Esophagus (tissue), 2 donors: Measurements from ENCODE around the gene RNF212. TPM values are rescaled to one million over a fixed set of nuclear protein-coding genes. Genes with fewer than 3 reads are reported as not detected.

ENCODE experiments used
- H3K27ac ChIP-seq, 2 donors: one replicate each; pipeline ENCODE4 v1.5.1; 2013; ENCODE audit warnings: low read depth in 2 of 2, mild to moderate bottlenecking in 2 of 2, inconsistent platforms in 1 of 2, low read length in 1 of 2, moderate library complexity in 1 of 2
- H3K27me3 ChIP-seq, 2 donors: one replicate each; pipeline ENCODE4 v1.6.1; 2013; ENCODE audit warnings: low read length in 2 of 2, control low read depth in 1 of 2, mild to moderate bottlenecking in 1 of 2; ENCODE audit not compliant: insufficient read depth in 2 of 2, control insufficient read depth in 1 of 2
- H3K36me3 ChIP-seq, 2 donors: one replicate each; pipeline ENCODE4 v1.6.1; 2013; ENCODE audit warnings: low read length in 1 of 2; ENCODE audit not compliant: control insufficient read depth in 2 of 2, insufficient read depth in 2 of 2
- H3K4me1 ChIP-seq, 2 donors: one replicate each; pipeline ENCODE4 v1.6.1; 2013; ENCODE audit warnings: low read length in 1 of 2; ENCODE audit not compliant: control insufficient read depth in 2 of 2, insufficient read depth in 2 of 2
- H3K4me3 ChIP-seq, 2 donors: one replicate each; pipeline ENCODE4 v1.5.1; 2013; ENCODE audit warnings: low read length in 2 of 2, mild to moderate bottlenecking in 2 of 2, low read depth in 1 of 2, moderate library complexity in 1 of 2
- H3K9me3 ChIP-seq, 2 donors: one replicate each; pipeline ENCODE4 v1.6.1; 2013; ENCODE audit warnings: mild to moderate bottlenecking in 2 of 2, low read depth in 1 of 2, low read length in 1 of 2, moderate library complexity in 1 of 2; ENCODE audit not compliant: control insufficient read depth in 2 of 2, insufficient read depth in 1 of 2
- WGBS, 2 donors: extraction: QIAGEN DNeasy Blood & Tissue Kit; methylation state at CpG; one replicate each; pipeline ENCODE4 v1.1.7; 2013; 5-methylcytosine and 5-hydroxymethylcytosine counted together
- polyA plus RNA-seq, 2 donors: library from polyadenylated mRNA; stranded (reverse); fragments of 200-250 nt; gene quantifications; one replicate each; pipeline ENCODE4 v1.2.3, GENCODE V29; 2013
- donor health status: healthy with polysubstance abuse.
- donor health status: Bipolar disorder and iron deficiency.

Gene RNF212
- polyA plus RNA-seq, 2 donors, result 1.2 to 1.7 TPM

GRCh38 chr4:1085404-1085799 lies 28.0 kb downstream of the RNF212 start:
- WGBS, 2 donors, result 72 to 86% methylated on average over 7 of the region's 7 CpGs
- peaks cover 0 to 6% of the 10 kb centered on the region in 2 donors for H3K9me3 ChIP-seq

GRCh38 chr4:1084796-1085403 lies 28.5 kb downstream of the RNF212 start:
- Histone ChIP-seq H3K27ac (no peak overlapping the region), H3K4me1 (peaks cover 0 to 12% of the 10 kb centered on the region in 2 donors), H3K27me3 (no peaks in the 10 kb centered on the region), H3K9me3 (peaks cover 0 to 6% of the 10 kb centered on the region in 2 donors), H3K36me3 (no peaks in the 10 kb centered on the region), H3K4me3 (no peak overlapping the region)
- WGBS, 2 donors, result 73 to 85% methylated on average over 13 of the region's 13 CpGs

More at GRCh38 chr4:1085404-1085799, 28.0 kb downstream of the RNF212 start:
- Histone ChIP-seq H3K27me3 (no peaks in the 10 kb centered on the region), H3K36me3 (no peaks in the 10 kb centered on the region), H3K27ac (no peak overlapping the region), H3K4me3 (no peak overlapping the region), H3K4me1 (peaks cover 0 to 12% of the 10 kb centered on the region in 2 donors)

GRCh38 chr4:1084394-1084793 lies 29.0 kb downstream of the RNF212 start:
- H3K36me3 ChIP-seq, result no peaks in the 10 kb centered on the region
- no peak overlapping the region for H3K27ac ChIP-seq
- no peaks in the 10 kb centered on the region for H3K27me3 ChIP-seq
- 86 to 92% methylated on average over 6 to 7 of the region's 7 CpGs for WGBS, 2 donors
- H3K9me3 ChIP-seq, result peaks cover 0 to 6% of the 10 kb centered on the region in 2 donors
- no peak overlapping the region for H3K4me3 ChIP-seq
- peaks cover 0 to 12% of the 10 kb centered on the region in 2 donors for H3K4me1 ChIP-seq

- no peaks in the 10 kb centered on the region for H3K36me3 ChIP-seq
- H3K4me3 ChIP-seq, result no peak overlapping the region
- H3K27me3 ChIP-seq, result no peaks in the 10 kb centered on the region
- peak overlapping the region; percentile 33 to 48 for H3K27ac ChIP-seq
- WGBS, 2 donors, result 49 to 55% methylated on average over 29 of the region's 29 CpGs
- H3K4me1 ChIP-seq, result peaks cover 0 to 12% of the 10 kb centered on the region in 2 donors
- H3K9me3 ChIP-seq, result no peaks in the 10 kb centered on the region
These were observed 30.9 kb downstream of the RNF212 start for GRCh38 chr4:1082215-1083182.

- H3K4me1 ChIP-seq, result peaks cover 0 to 12% of the 10 kb centered on the region in 2 donors
- H3K27ac ChIP-seq, result no peak overlapping the region
- H3K9me3 ChIP-seq, result no peaks in the 10 kb centered on the region
- no peaks in the 10 kb centered on the region for H3K36me3 ChIP-seq
- H3K27me3 ChIP-seq, result no peaks in the 10 kb centered on the region
- H3K4me3 ChIP-seq, result no peak overlapping the region
- WGBS, 2 donors, result 68 to 76% methylated on average over 8 of the region's 8 CpGs
These were observed 31.7 kb downstream of the RNF212 start for GRCh38 chr4:1081689-1082040.

GRCh38 chr4:1080961-1081688 lies 32.2 kb downstream of the RNF212 start:
- 56 to 61% methylated on average over 12 of the region's 12 CpGs for WGBS, 2 donors
- H3K9me3 ChIP-seq, result no peaks in the 10 kb centered on the region
- no peak overlapping the region for H3K4me3 ChIP-seq
- no peaks in the 10 kb centered on the region for H3K36me3 ChIP-seq
- H3K4me1 ChIP-seq, result peaks cover 0 to 16% of the 10 kb centered on the region in 2 donors
- no peak overlapping the region for H3K27ac ChIP-seq
- no peaks in the 10 kb centered on the region for H3K27me3 ChIP-seq

GRCh38 chr4:1080432-1080831 lies 32.9 kb downstream of the RNF212 start:
- H3K9me3 ChIP-seq, result no peaks in the 10 kb centered on the region
- H3K27me3 ChIP-seq, result no peaks in the 10 kb centered on the region
- H3K27ac ChIP-seq, result no peak overlapping the region
- H3K4me3 ChIP-seq, result no peak overlapping the region
- peaks cover 0 to 17% of the 10 kb centered on the region in 2 donors for H3K4me1 ChIP-seq
- H3K36me3 ChIP-seq, result no peaks in the 10 kb centered on the region
- 88 to 91% methylated on average over 9 of the region's 9 CpGs for WGBS, 2 donors

- no peak overlapping the region for H3K4me3 ChIP-seq
- no peaks in the 10 kb centered on the region for H3K36me3 ChIP-seq
- H3K27me3 ChIP-seq, result no peaks in the 10 kb centered on the region
- H3K27ac ChIP-seq, result no peak overlapping the region
- 87 to 88% methylated on average over 17 of the region's 17 CpGs for WGBS, 2 donors
- no peaks in the 10 kb centered on the region for H3K9me3 ChIP-seq
- peaks cover 0 to 18% of the 10 kb centered on the region in 2 donors for H3K4me1 ChIP-seq
These were observed 33.6 kb downstream of the RNF212 start for GRCh38 chr4:1079711-1080265.

GRCh38 chr4:1078490-1078889 lies 34.9 kb downstream of the RNF212 start:
- H3K27ac ChIP-seq, result no peak overlapping the region
- H3K27me3 ChIP-seq, result no peaks in the 10 kb centered on the region
- no peaks in the 10 kb centered on the region for H3K9me3 ChIP-seq
- no peak overlapping the region for H3K4me3 ChIP-seq
- peaks cover 0 to 25% of the 10 kb centered on the region in 2 donors for H3K4me1 ChIP-seq
- WGBS, 2 donors, result 87 to 94% methylated on average over 5 of the region's 5 CpGs
- no peaks in the 10 kb centered on the region for H3K36me3 ChIP-seq
